K562 (cell line): ENCODE data around the gene PHKG2. TPM values are rescaled to one million over a fixed set of nuclear protein-coding genes. Genes with fewer than 3 reads are reported as not detected.
A peak's percentile ranks its signal among the peaks of the same experiment; 100 is the strongest.

Source experiments
- ARNT ChIP-seq, 2 experiments: fragments of 450-650 bp; IDR thresholded peaks; 2 replicates each; pipeline ENCODE4 v1.6.1; 2016; ENCODE audit warnings: mild to moderate bottlenecking in 1 of 2
- ATF1 ChIP-seq, 2 experiments: fragments of 450-650 bp in 1 of 2; IDR thresholded peaks; 2 replicates each; pipeline ENCODE4 v1.6.1; 2016; ENCODE audit warnings: missing compliant biosample characterization in 1 of 2, missing genetic modification characterization in 1 of 2
- BRD4 ChIP-seq: fragments of 200-600 bp; sonication (generic); IDR thresholded peaks from 2 replicates; pipeline ENCODE4 v1.6.1; 2017; ENCODE audit warnings: inconsistent platforms
- CREBBP ChIP-seq: IDR thresholded peaks from one replicate; pipeline ENCODE4 v1.6.1; 2012; ENCODE audit warnings: low read depth, mild to moderate bottlenecking, control low read depth, inconsistent platforms, low read length
- E2F1 ChIP-seq: sonication (generic); formaldehyde crosslinking; IDR thresholded peaks from 2 replicates; pipeline ENCODE4 v1.8.1; 2023; ENCODE audit warnings: mild to moderate bottlenecking, missing genetic modification reagents, moderate library complexity
- EHMT2 ChIP-seq: fragments of 450-650 bp; IDR thresholded peaks from 2 replicates; pipeline ENCODE4 v1.6.1; 2018; ENCODE audit warnings: antibody characterized with exemption
- HDAC1 ChIP-seq, 2 experiments: fragments of 450-650 bp; IDR thresholded peaks; 2 replicates each; pipeline ENCODE4 v1.6.1; 2016 to 2017; ENCODE audit warnings: inconsistent platforms in 1 of 2, mild to moderate bottlenecking in 1 of 2, moderate library complexity in 1 of 2
- NFE2 ChIP-seq: IDR thresholded peaks from 2 replicates; pipeline ENCODE4 v1.6.1; 2014; ENCODE audit warnings: antibody characterized with exemption, low read depth
- PHB ChIP-seq: fragments of 250-450 bp; sonication (Bioruptor Pico); IDR thresholded peaks from 2 replicates; pipeline ENCODE4 v1.5.0; 2021
- POLR2B ChIP-seq: fragments of 450-650 bp; IDR thresholded peaks from 2 replicates; pipeline ENCODE4 v1.6.1; 2018; ENCODE audit warnings: low read depth; ENCODE audit not compliant: partially characterized antibody
- RBFOX2 ChIP-seq: fragments of 200-400 bp; formaldehyde crosslinking; IDR thresholded peaks from 2 replicates; pipeline ENCODE4 v1.6.1; 2017; ENCODE audit warnings: low read depth, mild to moderate bottlenecking, low read length, moderate library complexity
- RERE ChIP-seq: sonication (generic); formaldehyde crosslinking; IDR thresholded peaks from 2 replicates; pipeline ENCODE4 v1.8.0; 2023; ENCODE audit warnings: missing genetic modification reagents, mild to moderate bottlenecking, borderline replicate concordance
- SRF ChIP-seq, 2 experiments: fragments of 250-450, 450-650 bp in 1 of 2; sonication (Bioruptor Pico) in 1 of 2; sonication (generic) in 1 of 2; formaldehyde crosslinking; IDR thresholded peaks; 2 replicates each; pipeline versions ENCODE4 v1.5.0 to v1.5.1; 2020 to 2022; ENCODE audit warnings: mild to moderate bottlenecking in 1 of 2, missing genetic modification reagents in 1 of 2
- SRSF9 ChIP-seq: fragments of 200-400 bp; formaldehyde crosslinking; IDR thresholded peaks from 2 replicates; pipeline ENCODE4 v1.6.1; 2017; ENCODE audit warnings: low read depth, low read length, borderline replicate concordance
- TAF15 ChIP-seq: fragments of 200-400 bp; formaldehyde crosslinking; IDR thresholded peaks from 2 replicates; pipeline ENCODE4 v1.6.1; 2017; ENCODE audit warnings: mild to moderate bottlenecking, low read depth, low read length, moderate library complexity
- TAL1 ChIP-seq: fragments of 450-650 bp; IDR thresholded peaks from 2 replicates; pipeline ENCODE4 v1.6.1; 2016; ENCODE audit warnings: mild to moderate bottlenecking
- ZNF232 ChIP-seq: sonication (generic); formaldehyde crosslinking; IDR thresholded peaks from 2 replicates; pipeline ENCODE4 v1.8.0; 2022; ENCODE audit warnings: mild to moderate bottlenecking, missing genetic modification reagents
- ZNF76 ChIP-seq: fragments of 250-450 bp; sonication (Bioruptor Pico); IDR thresholded peaks from 2 replicates; pipeline ENCODE4 v1.4.0; 2020; ENCODE audit warnings: mild to moderate bottlenecking, moderate library complexity, borderline replicate concordance
- polyA plus RNA-seq, 8 experiments: library from polyadenylated mRNA; depleted of rRNA in 4 of 8; stranded (reverse) in 5 of 8; unstranded in 3 of 8; fragments of >200 nt; fragmentation: Nextera tagmentation in 2 of 8; fragmentation: Illumina TruSeq in 1 of 8; extraction: Ambion mirVana in 2 of 8; extraction: Trizol in 1 of 8; gene quantifications; 2 replicates each; pipeline versions ENCODE4 v1.2.1 to v1.2.3, GENCODE V29; 2011 to 2014; ENCODE audit warnings: inconsistent platforms in 1 of 8, missing spikeins in 1 of 8
- total RNA-seq, 7 experiments: library from RNA; depleted of rRNA in 6 of 7; stranded (reverse); fragments of >200 nt in 6 of 7; fragmentation: Illumina TruSeq in 2 of 7; extraction: Trizol in 2 of 7; gene quantifications; 2 replicates each; pipeline versions ENCODE4 v1.2.1 to v1.2.3, GENCODE V29; 2011 to 2021; ENCODE audit warnings: low replicate concordance in 1 of 7

PHKG2 gene
- total and polyA plus RNA-seq, 9 of the 15 experiments (the other 6 are each of a cell fraction or from before 2014, with no cell fraction given), result 5.8 to 54.2 (median 30.7) TPM

- 0 out of 2 replicates have a peak, but pooled peaks have one; percentile 50 for TF ChIP-seq ZNF76 (CRISPR knock-in tag)
- 0 out of 4 replicates have a peak, but pooled peaks of 1 of the 2 experiments have one; percentile 30 for TF ChIP-seq ARNT (IDR thresholded peaks at IDR 0.05)
- peak; percentile 84; the same call in 1 of the 2 replicates for TF ChIP-seq E2F1 (CRISPR knock-in tag)
- TF ChIP-seq RERE (CRISPR knock-in tag), result no peak
- no peak for TF ChIP-seq EHMT2
- peak; percentile 93 for TF ChIP-seq POLR2B
- no peak for TF ChIP-seq ATF1 (CRISPR knock-in tag; IDR thresholded peaks at IDR 0.05)
- peak; percentile 80 for TF ChIP-seq ATF1 (tag; IDR thresholded peaks at IDR 0.05)
- TF ChIP-seq HDAC1 (IDR thresholded peaks at IDR 0.05), result no peak; a peak in 2 of 4 replicates
- peak; percentile 99 for TF ChIP-seq RBFOX2
- TF ChIP-seq BRD4, result peak; percentile 78
- peak; percentile 70; the same call in 1 of the 2 replicates for TF ChIP-seq ZNF232 (CRISPR knock-in tag)
- TF ChIP-seq SRF (CRISPR knock-in tag; IDR thresholded peaks at IDR 0.05), result peak; percentile 54 to 55; a peak in 1 of 4 replicates
- TF ChIP-seq NFE2, result peak; percentile 14; the same call in 1 of the 2 replicates
- no peak for TF ChIP-seq CREBBP
- TF ChIP-seq TAF15, result no peak
- peak; percentile 91 for TF ChIP-seq PHB (CRISPR knock-in tag)
- TF ChIP-seq TAL1, result no peak
- TF ChIP-seq SRSF9, result no peak
Measured at GRCh38 chr16:30775392-30776188, 27.4 kb downstream of the PHKG2 start (continued).
